GM19455 (cell line): Measurements from ENCODE around the gene AKAP12.
"Not testable (repeated sequence)": the region's sequence is repeated elsewhere in the genome, so short reads cannot be mapped to it uniquely, and the experiment has no call there.

Source experiments
- ATAC-seq: cut with Tn5 transposase; IDR thresholded peaks from one replicate; pipeline ENCODE4 v1.9.1; 2021; ENCODE audit not compliant: unreplicated experiment

Gene AKAP12

GRCh38 chr6:151307501-151307900 is 67.7 kb downstream of the AKAP12 start:
- ATAC-seq, result no peak

GRCh38 chr6:151309619-151310018 is 69.9 kb downstream of the AKAP12 start:
- ATAC-seq, result no peak

- ATAC-seq, result no peak
These were observed 70.5 kb downstream of the AKAP12 start for GRCh38 chr6:151310279-151310678.

- ATAC-seq, result no peak
These were observed 71.3 kb downstream of the AKAP12 start for GRCh38 chr6:151310852-151311767.

- no peak for ATAC-seq
These were observed 73.3 kb downstream of the AKAP12 start for GRCh38 chr6:151313066-151313491.

GRCh38 chr6:151315661-151316060 is 75.9 kb downstream of the AKAP12 start:
- ATAC-seq, result not testable (repeated sequence)

- no peak for ATAC-seq
These were observed 77.6 kb downstream of the AKAP12 start for GRCh38 chr6:151317103-151317994.

- ATAC-seq, result no peak
These were observed 78.2 kb downstream of the AKAP12 start for GRCh38 chr6:151317995-151318365.

- no peak for ATAC-seq
These were observed 80.4 kb downstream of the AKAP12 start for GRCh38 chr6:151320140-151320539.

- no peak for ATAC-seq
These were observed 81.7 kb downstream of the AKAP12 start for GRCh38 chr6:151321438-151321837.

- no peak for ATAC-seq
These were observed 82.8 kb downstream of the AKAP12 start for GRCh38 chr6:151322570-151322969.

GRCh38 chr6:151323791-151324487 is 84.2 kb downstream of the AKAP12 start:
- no peak for ATAC-seq

GRCh38 chr6:151324488-151324825 is 84.7 kb downstream of the AKAP12 start:
- no peak for ATAC-seq

- no peak for ATAC-seq
These were observed 85.6 kb downstream of the AKAP12 start for GRCh38 chr6:151325075-151326050.

- no peak for ATAC-seq
These were observed 86.5 kb downstream of the AKAP12 start for GRCh38 chr6:151326116-151326825.

- ATAC-seq, result no peak
These were observed 87.3 kb downstream of the AKAP12 start for GRCh38 chr6:151327101-151327500.

- ATAC-seq, result no peak
These were observed 90.4 kb downstream of the AKAP12 start for GRCh38 chr6:151330130-151330696.

- ATAC-seq, result no peak
These were observed 96.2 kb downstream of the AKAP12 start for GRCh38 chr6:151335930-151336329.

GRCh38 chr6:151338651-151339200 is 99.0 kb downstream of the AKAP12 start:
- no peak for ATAC-seq
